ENCODE results near the gene STAU1. TPM values are rescaled to one million over a fixed set of nuclear protein-coding genes. Genes with fewer than 3 reads are reported as not detected.

STAU1 gene
- total and polyA plus RNA-seq, 2 of the 13 experiments (the other 11 are each of a cell fraction or from before 2014, with no cell fraction given), result 119 to 133 TPM

GRCh38 chr20:49219091-49219923, 31.2 kb upstream of the STAU1 start, which contains the start of gene DDX27 (continued):
- 0 out of 2 replicates have a peak, but pooled peaks have one; percentile 56 for TF ChIP-seq ZNF83 (CRISPR knock-in tag; IDR thresholded peaks at IDR 0.05; ENCODE audit: borderline replicate concordance)
- TF ChIP-seq U2AF1 (optimal IDR thresholded peaks at IDR 0.05; ENCODE audit: low read depth, low read length), result no peak
- no peak for TF ChIP-seq ZFP36 (IDR thresholded peaks at IDR 0.05; ENCODE audit: borderline replicate concordance, low read depth, low read length, partially characterized antibody)
- peak; percentile 81 for TF ChIP-seq TEAD3 (CRISPR knock-in tag; optimal IDR thresholded peaks at IDR 0.05; ENCODE audit: borderline replicate concordance)
- no peak for TF ChIP-seq GLMP (CRISPR knock-in tag; IDR thresholded peaks at IDR 0.05; ENCODE audit: borderline replicate concordance)
- TF ChIP-seq ZNF367 (CRISPR knock-in tag; IDR thresholded peaks at IDR 0.05; ENCODE audit: borderline replicate concordance), result no peak
- TF ChIP-seq GATAD2A (CRISPR knock-in tag; IDR thresholded peaks at IDR 0.05), result peak; percentile 68
- no peak for TF ChIP-seq ZNF530 (CRISPR knock-in tag; IDR thresholded peaks at IDR 0.05; ENCODE audit: low read depth)
- TF ChIP-seq ZNF781 (CRISPR knock-in tag; IDR thresholded peaks at IDR 0.05; ENCODE audit: borderline replicate concordance, not compliant biosample characterization), result peak; percentile 98
- TF ChIP-seq ZNF331 (CRISPR knock-in tag; IDR thresholded peaks at IDR 0.05), result peak; percentile 83
- TF ChIP-seq SCMH1 (CRISPR knock-in tag; IDR thresholded peaks at IDR 0.05; ENCODE audit: borderline replicate concordance), result no peak
- TF ChIP-seq SKI (IDR thresholded peaks at IDR 0.05; ENCODE audit: partially characterized antibody), result no peak
- TF ChIP-seq ZNF446 (CRISPR knock-in tag; IDR thresholded peaks at IDR 0.05), result peak; percentile 26; the same call in 1 of the 2 replicates
- peak; percentile 47 for TF ChIP-seq SNAPC2 (CRISPR knock-in tag; IDR thresholded peaks at IDR 0.05)
- no peak for TF ChIP-seq LCORL (IDR thresholded peaks at IDR 0.05)
- peak; percentile 91 for TF ChIP-seq LCORL (CRISPR knock-in tag; IDR thresholded peaks at IDR 0.05)
- TF ChIP-seq HNF1B (CRISPR knock-in tag; IDR thresholded peaks at IDR 0.05), result peak; percentile 92
- TF ChIP-seq ZBTB21 (CRISPR knock-in tag; IDR thresholded peaks at IDR 0.05), result peak; percentile 89
- TF ChIP-seq ZNF260 (CRISPR knock-in tag; IDR thresholded peaks at IDR 0.05; ENCODE audit: borderline replicate concordance, low read depth), result no peak
- TF ChIP-seq ZNF251 (CRISPR knock-in tag; IDR thresholded peaks at IDR 0.05), result no peak
- no peak for TF ChIP-seq NFIC (IDR thresholded peaks at IDR 0.05; ENCODE audit: low read length)
- TF ChIP-seq PRDM15 (CRISPR knock-in tag; IDR thresholded peaks at IDR 0.05), result peak; percentile 94
- TF ChIP-seq KLF11 (CRISPR knock-in tag; IDR thresholded peaks at IDR 0.05), result no peak; the same call in 1 of the 2 replicates
